NCI-H2227 treated with DMSO at 0.1 percent for 48 hours (cell line): ENCODE results near the gene ACER3.
"Not testable (repeated sequence)": the region's sequence is repeated elsewhere in the genome, so short reads cannot be mapped to it uniquely, and the experiment has no call there.

Source experiments
- DNase-seq: peaks from one replicate; lab custom pipeline; 2025; lab: John Stamatoyannopoulos, UW

Gene ACER3

GRCh38 chr11:76860539-76861475, at the start of gene ACER3:
Gene ACER3, plus strand, starts transcription at chr11:76860918. Its CDS starts 59 bp downstream, at chr11:76860977.
- peak; percentile 67 for DNase-seq

GRCh38 chr11:76811259-76811658, 49.5 kb upstream of the ACER3 start:
- DNase-seq, result no peak

DNA sequence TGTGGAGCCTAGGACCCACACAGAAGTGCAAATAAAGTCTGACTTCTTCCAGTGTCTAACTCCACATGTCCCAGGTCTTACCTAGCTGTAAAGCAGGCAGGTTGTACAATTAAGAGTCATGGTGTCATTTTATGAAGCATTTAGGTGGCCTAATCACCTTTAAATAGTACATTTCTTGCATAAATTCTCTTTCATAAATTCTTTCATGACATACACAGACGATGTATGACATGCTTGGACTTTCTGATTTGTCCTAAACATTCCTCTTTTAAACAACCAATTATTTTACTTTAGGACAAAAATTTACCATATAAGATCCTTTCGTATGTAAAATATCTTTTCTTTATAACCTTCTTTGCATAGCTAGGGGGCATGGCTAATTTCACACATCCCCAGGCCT, 46.3 kb upstream of the ACER3 start:
- DNase-seq, result no peak

- DNase-seq, result not testable (repeated sequence)
Measured at GRCh38 chr11:76815678-76816077, 45.0 kb upstream of the ACER3 start.

DNA sequence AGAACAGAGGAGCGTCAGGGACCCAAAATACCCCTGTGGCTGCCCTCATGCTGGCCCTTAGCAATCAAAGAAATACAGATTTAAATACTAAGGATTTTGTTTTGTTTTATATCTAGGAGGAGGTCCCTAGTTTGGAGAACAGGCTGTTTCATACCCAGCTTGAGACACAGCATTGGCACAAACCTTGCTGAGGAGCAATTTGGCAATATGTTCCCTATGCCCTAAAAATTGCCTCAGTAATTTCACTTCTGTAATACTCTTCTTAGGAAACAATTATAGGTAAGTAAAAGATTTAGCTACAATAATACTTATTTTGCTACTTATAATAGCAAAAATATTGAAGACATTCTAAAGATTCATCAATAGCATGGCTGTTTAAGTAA, 40.5 kb upstream of the ACER3 start:
- no peak for DNase-seq

DNA sequence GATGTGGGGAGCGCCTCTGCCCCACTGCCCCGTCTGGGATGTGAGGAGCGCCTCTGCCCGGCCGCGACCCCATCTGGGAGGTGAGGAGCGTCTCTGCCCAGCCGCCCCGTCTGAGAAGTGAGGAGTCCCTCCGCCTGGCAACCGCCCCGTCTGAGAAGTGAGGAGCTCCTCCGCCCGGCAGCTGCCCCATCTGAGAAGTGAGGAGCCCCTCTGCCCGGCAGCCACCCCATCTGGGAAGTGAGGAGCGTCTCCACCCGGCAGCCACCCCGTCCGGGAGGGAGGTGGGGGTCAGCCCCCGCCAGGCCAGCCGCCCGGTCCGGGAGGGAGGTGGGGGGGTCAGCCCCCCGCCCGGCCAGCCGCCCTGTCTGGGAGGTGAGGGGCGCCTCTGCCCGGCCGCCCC, 39.3 kb upstream of the ACER3 start:
- DNase-seq, result not testable (repeated sequence)

DNA sequence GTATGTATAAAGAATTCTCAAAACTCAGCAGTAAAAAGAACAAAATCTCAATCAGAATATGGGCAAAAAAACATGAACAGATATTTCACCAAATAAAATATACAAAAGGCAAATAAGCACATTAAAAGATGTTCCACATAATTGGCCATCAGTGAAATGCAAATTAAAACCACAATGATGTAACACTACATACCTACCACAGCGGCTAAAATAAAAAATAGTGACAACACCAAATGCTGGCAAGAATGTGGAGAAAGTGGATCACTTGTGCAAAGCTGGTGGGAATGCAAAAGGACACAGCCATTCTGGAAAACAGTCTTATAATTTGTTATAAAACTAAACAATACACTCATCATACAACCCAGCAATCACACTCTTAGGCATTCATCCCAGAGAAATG, 38.3 kb upstream of the ACER3 start:
- DNase-seq, result no peak

- no peak for DNase-seq
Measured at GRCh38 chr11:76823481-76824028, 37.2 kb upstream of the ACER3 start.

- no peak for DNase-seq
Measured at GRCh38 chr11:76824083-76824939, 36.4 kb upstream of the ACER3 start.

DNA sequence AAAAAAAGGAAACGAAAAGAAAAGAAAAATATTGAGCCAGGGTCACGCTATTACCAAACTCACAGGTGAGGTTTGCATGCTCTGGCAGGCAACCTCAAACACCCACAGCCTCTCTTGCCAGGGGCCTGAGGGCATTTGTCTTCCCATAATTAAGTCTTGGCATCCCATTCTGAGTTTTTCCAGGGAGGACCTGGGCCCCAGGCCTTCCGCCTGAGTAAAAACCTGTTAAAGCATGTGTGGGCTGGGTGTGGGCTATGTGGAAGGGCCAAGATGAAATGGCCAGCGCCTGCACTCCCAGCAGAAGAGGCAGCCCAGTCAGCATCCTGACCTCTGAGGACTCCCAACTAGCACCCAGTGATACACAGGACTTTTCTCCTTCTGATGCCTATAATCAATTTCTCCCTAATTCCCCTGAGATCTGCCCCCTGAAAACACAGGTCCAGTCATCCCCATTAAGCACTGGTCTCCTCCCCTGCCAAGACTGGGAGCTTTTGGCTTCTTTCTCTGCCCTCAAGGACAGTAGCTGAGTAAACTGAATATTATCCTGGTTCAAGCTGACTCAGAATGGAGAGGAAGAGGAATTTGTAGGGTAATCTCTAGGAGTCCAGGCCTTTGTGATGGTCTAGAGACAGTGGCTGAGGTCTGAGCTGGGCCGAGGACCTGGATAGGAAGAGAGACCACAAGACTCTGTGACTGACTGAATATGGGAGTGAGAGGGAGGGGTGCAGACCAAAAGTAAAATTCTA, 35.6 kb upstream of the ACER3 start:
- no peak for DNase-seq

GRCh38 chr11:76825726-76826396, 34.9 kb upstream of the ACER3 start:
- no peak for DNase-seq

- DNase-seq, result not testable (repeated sequence)
Measured at GRCh38 chr11:76826508-76826907, 34.2 kb upstream of the ACER3 start.

DNA sequence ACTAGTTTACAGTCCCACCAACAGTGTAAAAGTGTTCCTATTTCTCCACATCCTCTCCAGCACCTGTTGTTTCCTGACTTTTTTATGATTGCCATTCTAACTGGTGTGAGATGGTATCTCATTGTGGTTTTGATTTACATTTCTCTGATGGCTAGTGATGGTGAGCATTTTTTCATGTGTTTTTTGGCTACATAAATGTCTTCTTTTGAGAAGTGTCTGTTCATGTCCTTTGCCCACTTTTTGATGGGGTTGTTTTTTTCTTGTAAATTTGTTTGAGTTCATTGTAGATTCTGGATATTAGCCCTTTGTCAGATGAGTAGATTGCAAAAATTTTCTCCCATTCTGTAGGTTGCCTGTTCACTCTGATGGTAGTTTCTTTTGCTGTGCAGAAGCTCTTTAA, 33.7 kb upstream of the ACER3 start:
- DNase-seq, result not testable (repeated sequence)

- no peak for DNase-seq
Measured at GRCh38 chr11:76830639-76831327, 29.9 kb upstream of the ACER3 start.

DNA sequence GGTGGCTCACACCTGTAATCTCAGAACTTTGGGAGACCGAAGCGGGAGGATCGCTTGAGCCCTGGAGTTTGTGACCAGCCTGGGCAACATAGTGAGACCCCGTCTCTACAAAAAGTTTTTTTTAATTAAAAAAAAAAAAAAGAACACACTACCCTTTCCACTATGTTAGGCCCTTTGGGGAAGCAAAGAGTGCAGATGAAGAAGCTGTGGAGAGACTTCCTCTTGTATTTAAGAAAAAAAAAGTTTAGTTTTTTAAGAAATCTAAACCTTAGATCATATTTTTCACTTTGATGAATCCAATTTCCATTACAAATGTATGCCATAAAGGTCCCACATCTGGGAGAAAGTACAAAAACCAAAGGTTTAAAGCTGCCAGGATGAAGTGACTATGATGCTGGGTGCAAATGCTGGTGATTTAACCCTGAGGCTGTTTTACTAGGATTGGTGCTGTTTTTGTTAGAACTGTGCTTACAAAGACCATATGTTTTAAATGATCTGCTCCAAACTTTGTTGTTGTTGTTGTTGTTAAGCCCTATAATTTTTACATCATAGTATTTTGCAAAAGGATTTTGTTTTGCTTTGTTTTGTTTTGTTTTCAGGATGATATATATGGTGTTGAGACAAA, 28.9 kb upstream of the ACER3 start:
- DNase-seq, result no peak

DNA sequence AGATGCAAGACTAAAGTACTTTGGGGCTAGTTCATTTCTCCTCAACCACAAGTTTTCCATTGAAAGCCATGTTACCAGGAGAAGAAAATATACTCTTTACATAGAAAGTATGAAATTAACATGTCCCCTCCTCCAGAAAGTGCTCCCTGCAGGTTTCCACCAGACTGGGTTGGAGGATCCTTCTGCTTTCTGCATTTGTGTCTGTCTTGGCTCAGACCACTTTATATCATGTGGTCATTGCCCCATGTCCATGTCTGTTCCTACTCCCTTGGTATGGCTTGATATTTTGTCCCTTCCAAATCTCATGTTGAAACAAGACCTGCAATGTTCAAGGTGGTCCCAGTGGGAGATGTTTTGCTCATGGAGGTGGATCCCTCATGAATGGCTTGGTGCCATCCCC, 28.4 kb upstream of the ACER3 start:
- no peak for DNase-seq

GRCh38 chr11:76834151-76834550, 26.6 kb upstream of the ACER3 start:
- DNase-seq, result no peak

DNA sequence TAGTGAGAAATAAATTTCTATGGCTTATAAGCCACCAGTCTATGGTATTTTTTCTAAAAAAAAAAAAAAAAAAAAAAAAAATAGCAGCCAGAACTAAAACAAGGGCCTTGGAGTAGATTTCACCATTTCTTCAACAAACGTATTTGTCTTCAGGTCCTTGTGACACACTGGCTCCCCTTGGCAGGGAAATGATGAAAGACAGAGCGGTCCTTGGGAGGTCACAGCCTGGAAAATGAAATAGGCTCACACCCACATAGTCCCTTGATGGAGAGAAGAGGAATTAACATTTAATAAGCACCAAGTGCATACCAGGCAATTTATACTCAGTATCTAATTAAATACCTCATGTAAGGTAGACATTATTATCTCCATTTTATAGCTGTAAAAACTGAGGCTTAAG, 25.7 kb upstream of the ACER3 start:
- DNase-seq, result no peak

DNA sequence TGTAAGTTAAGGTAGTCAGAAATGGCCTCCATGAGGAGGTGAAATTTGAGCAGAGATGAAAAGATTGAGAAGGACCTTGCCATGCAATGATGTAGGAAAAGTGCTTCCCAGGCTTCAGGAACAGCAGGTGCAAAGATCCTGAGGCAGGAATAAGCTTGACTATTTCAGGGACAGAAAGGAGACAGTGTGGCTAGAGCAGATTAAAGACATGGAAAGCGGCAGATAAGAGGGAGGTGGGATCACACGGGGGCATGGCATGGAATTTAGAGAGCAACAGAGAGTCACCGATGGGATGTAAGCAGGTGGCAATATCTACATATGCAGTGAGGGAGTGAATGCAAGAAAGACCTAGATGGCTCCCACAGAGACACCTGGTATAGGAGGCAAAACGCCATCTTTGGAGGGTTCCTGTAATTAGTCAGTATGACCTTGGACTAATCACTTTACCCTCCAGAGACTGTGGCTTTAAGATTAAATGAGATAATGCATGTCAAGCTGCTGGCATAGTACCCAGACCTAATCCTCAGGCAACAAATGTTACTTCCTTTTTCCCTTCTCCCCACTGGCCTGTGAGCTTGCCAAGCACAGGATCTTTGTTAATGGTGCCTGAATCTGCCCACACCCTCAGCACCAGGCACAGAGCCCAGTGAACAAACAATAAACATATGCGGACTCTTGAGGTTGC, 24.6 kb upstream of the ACER3 start:
- no peak for DNase-seq
